Thoracic aorta (tissue), 2 donors: ENCODE data around the gene MXD4. TPM values are rescaled to one million over a fixed set of nuclear protein-coding genes. Genes with fewer than 3 reads are reported as not detected.

Experiments
- ATAC-seq: fragments of 150-250 bp; one replicate; pipeline ENCODE4 v1.8.0; 2017; ENCODE audit warnings: low read depth; ENCODE audit not compliant: insufficient number of reproducible peaks, low FRiP score
- DNase-seq: peaks from one replicate; pipeline ENCODE4 v3.0.0-alpha.2; 2020; ENCODE audit warnings: low spot score
- H3K27ac ChIP-seq, 2 donors: fragments of 200-600 bp; sonication (generic); 1 replicate in 1 of 2; 2 replicates in 1 of 2; pipeline ENCODE4 v1.5.1; 2016; ENCODE audit warnings: mild to moderate bottlenecking in 2 of 2, moderate library complexity in 2 of 2
- H3K27me3 ChIP-seq: fragments of 200-600 bp; sonication (generic); replicated peaks from 2 replicates; pipeline ENCODE4 v1.6.0; 2016; ENCODE audit warnings: mild to moderate bottlenecking; ENCODE audit not compliant: insufficient read depth
- H3K36me3 ChIP-seq: fragments of 200-600 bp; sonication (generic); one replicate; pipeline ENCODE4 v1.5.1; 2016
- H3K4me1 ChIP-seq, 2 donors: fragments of 200-600 bp; sonication (generic); 1 replicate in 1 of 2; 2 replicates in 1 of 2; pipeline versions ENCODE4 v1.5.1 to v1.6.0; 2016; ENCODE audit warnings: low read depth in 2 of 2, mild to moderate bottlenecking in 1 of 2; ENCODE audit not compliant: control insufficient read depth in 1 of 2
- H3K4me3 ChIP-seq: fragments of 200-600 bp; sonication (generic); 2 replicates; pipeline ENCODE4 v1.5.1; 2016; ENCODE audit warnings: mild to moderate bottlenecking
- H3K9me3 ChIP-seq: fragments of 200-600 bp; sonication (generic); 2 replicates; pipeline ENCODE4 v1.5.1; 2016
- total RNA-seq, 2 donors: library from RNA; depleted of rRNA; stranded (reverse); fragments of >200 nt; gene quantifications; one replicate each; pipeline versions ENCODE4 v1.1.0 to v1.2.3, GENCODE V29; 2016
- TF ChIP-seq, protein P1 (sequence below): fragments of 200-600 bp; sonication (generic); IDR thresholded peaks from one replicate; pipeline ENCODE4 v1.5.1; 2019; ENCODE audit warnings: antibody characterized with exemption

Gene MXD4
- total RNA-seq, 2 donors from 2014 or later: 93.1 to 105 TPM

DNA sequence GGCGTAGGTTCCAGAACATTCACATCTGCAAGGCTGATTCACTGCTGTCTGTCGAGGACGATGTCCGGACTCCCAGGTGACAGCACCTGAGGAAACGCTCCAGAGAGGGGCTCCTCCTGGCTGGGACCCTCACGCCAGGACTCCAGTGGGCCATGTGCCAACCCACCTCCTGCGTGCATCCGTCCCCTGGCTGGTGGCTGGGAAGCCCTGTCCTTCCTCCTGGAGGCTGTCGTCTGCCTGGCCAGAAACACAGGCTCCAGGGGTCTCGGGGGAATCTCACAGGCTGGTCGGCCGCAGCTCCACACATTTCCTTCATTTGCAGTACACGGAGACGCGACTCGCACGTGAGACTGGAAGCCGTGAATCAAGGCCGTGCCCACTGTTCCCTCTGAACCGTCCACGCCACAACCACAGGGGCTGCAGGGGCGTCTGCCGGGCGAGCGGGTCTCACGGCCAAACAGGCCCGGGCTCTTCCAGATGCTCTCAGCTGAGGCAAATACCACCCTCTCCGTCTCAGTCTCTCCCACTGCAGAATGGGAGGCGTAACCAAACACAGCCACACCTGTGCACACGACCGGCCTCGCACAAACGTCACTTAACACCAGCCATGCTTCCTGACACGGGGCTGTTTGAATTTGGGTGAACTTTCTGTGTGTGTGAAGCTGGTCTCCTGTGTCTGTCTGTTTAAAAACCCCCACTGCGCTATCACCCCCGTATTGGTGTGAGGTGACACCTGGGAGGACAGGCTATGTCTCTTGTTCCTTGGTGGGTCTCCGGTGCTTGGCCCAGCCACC lies 38.7 kb upstream of the MXD4 start:
- H3K27me3 ChIP-seq: no peaks in the 10 kb centered on the region
- ATAC-seq: no peak
- H3K9me3 ChIP-seq: peaks cover 3% of the 10 kb centered on the region
- no peak overlapping the region for H3K4me3 ChIP-seq
- no peaks in the 10 kb centered on the region for H3K36me3 ChIP-seq
- TF ChIP-seq, protein P1, sequence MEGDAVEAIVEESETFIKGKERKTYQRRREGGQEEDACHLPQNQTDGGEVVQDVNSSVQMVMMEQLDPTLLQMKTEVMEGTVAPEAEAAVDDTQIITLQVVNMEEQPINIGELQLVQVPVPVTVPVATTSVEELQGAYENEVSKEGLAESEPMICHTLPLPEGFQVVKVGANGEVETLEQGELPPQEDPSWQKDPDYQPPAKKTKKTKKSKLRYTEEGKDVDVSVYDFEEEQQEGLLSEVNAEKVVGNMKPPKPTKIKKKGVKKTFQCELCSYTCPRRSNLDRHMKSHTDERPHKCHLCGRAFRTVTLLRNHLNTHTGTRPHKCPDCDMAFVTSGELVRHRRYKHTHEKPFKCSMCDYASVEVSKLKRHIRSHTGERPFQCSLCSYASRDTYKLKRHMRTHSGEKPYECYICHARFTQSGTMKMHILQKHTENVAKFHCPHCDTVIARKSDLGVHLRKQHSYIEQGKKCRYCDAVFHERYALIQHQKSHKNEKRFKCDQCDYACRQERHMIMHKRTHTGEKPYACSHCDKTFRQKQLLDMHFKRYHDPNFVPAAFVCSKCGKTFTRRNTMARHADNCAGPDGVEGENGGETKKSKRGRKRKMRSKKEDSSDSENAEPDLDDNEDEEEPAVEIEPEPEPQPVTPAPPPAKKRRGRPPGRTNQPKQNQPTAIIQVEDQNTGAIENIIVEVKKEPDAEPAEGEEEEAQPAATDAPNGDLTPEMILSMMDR: no peak
- DNase-seq: no peak
- no peaks in the 10 kb centered on the region for H3K4me1 ChIP-seq
- no peak overlapping the region for H3K27ac ChIP-seq

DNA sequence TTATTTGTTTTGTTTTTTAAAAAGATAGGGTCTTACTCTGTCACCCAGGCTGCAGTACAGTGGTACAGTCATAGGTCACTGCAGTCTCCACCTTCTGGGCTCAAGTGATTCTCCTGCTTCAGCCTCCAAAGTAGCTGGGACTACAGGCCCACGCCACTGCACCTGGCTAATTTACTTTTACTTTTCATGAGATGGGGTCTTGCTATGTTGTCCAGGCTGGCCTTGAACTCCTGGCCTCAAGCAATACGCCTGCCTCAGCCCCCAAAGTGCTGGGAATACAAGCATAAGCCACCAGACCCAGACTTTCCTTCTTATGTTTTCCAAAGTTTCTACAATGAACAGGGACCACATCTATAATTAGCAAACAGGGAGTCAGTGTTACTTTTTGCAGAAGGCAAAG lies 37.9 kb upstream of the MXD4 start:
- DNase-seq (no peak), ATAC-seq (no peak)
- Histone ChIP-seq H3K9me3 (peaks cover 3% of the 10 kb centered on the region), H3K36me3 (no peaks in the 10 kb centered on the region), H3K4me1 (no peaks in the 10 kb centered on the region), H3K27ac (no peak overlapping the region), H3K4me3 (no peak overlapping the region), H3K27me3 (no peaks in the 10 kb centered on the region)
- TF ChIP-seq, protein P1: no peak

DNA sequence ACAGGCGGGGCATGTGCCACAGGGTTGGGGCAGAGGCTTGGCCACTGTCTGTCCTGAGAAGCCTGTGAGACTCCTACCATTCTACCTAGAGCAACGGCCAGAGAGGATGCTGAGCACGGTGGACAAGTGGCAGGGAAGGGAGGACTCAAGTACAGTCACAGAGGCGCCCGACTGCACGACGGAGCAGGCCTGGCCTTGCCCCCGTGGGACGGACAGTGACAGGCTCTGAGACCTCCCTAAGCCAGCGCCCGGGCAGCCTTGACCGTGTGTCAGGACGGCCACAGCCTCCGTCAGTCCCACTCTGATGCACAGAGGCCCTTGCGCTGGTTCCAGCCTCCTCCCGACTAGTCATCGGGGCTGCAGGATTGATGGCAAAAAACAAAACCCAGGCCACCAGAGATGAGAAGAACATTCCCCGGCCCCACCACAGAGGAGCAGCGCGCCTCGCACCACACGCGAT lies 36.7 kb upstream of the MXD4 start:
- Histone ChIP-seq H3K9me3 (peaks cover 6% of the 10 kb centered on the region), H3K4me3 (no peak overlapping the region), H3K27me3 (no peaks in the 10 kb centered on the region), H3K36me3 (no peaks in the 10 kb centered on the region), H3K4me1 (no peaks in the 10 kb centered on the region), H3K27ac (no peak overlapping the region)
- no peak for DNase-seq
- TF ChIP-seq, protein P1: no peak
- no peak for ATAC-seq

DNA sequence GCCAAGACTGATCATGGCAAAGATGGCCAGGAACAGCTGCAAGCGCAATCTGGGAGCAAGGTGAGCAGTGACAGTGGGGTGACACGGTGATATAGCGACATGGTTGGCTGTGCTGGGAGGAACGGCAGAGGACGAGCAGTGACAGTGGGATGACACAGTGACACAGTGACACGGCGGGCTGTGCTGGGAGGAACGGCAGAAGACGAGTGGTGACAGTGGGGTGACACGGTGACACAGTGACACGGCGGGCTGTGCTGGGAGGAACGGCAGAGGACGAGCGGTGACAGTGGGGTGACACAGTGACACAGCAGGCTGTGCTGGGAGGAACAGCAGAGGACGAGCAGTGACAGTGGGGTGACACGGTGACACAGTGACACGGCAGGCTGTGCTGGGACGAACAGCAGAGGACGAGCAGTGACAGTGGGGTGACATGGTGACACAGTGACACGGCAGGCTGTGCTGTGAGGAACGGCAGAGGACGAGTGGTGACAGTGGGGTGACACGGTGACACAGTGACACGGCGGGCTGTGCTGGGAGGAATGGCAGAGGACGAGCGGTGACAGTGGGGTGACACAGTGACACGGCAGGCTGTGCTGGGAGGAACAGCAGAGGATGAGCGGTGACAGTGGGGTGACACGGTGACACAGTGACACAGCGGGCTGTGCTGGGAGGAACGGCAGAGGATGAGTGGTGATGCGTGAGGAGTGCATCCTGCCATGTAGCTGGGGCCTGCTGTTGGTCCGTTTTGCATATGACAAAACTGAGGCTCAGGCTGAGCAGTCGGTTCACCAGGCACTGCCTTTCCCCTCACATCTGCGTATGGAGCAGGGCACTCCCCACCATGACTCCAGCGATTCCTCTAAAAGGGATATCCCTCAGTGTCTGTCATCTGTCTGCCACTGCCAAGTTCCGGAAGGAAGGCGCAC lies 36.0 kb upstream of the MXD4 start:
- Histone ChIP-seq H3K27me3 (no peaks in the 10 kb centered on the region), H3K4me1 (no peaks in the 10 kb centered on the region), H3K4me3 (no peak overlapping the region), H3K27ac (no peak overlapping the region), H3K9me3 (peaks cover 6% of the 10 kb centered on the region), H3K36me3 (no peaks in the 10 kb centered on the region)
- no peak for DNase-seq
- ATAC-seq: no peak
- TF ChIP-seq, protein P1: no peak
